CD14-positive monocyte (primary cell): ENCODE data around the gene AP1S3. TPM values are rescaled to one million over a fixed set of nuclear protein-coding genes. Genes with fewer than 3 reads are reported as not detected.

ENCODE experiments used
- DNase-seq, 3 donors: peaks; one replicate each; pipeline ENCODE4 v3.0.0-alpha.2; 2011 to 2022
- H2AFZ ChIP-seq: 2 replicates; pipeline ENCODE4 v1.6.0; 2012; ENCODE audit warnings: mild to moderate bottlenecking, low read depth, low read length, inconsistent platforms; ENCODE audit not compliant: insufficient read depth, poor library complexity, severe bottlenecking
- H3K27ac ChIP-seq, 2 donors: 1 replicate in 1 of 2; 2 replicates in 1 of 2; pipeline ENCODE4 v1.5.1; 2012 to 2013; ENCODE audit warnings: low read length in 2 of 2, control low read depth in 1 of 2, inconsistent platforms in 1 of 2, low read depth in 1 of 2, mild to moderate bottlenecking in 1 of 2
- H3K27me3 ChIP-seq, 2 donors: one replicate each; pipeline versions ENCODE4 v1.6.0 to v1.6.1; 2011 to 2013; ENCODE audit warnings: low read length in 2 of 2; ENCODE audit not compliant: control insufficient read depth in 2 of 2, insufficient read depth in 2 of 2
- H3K36me3 ChIP-seq, 2 donors: replicated peaks in 1 of 2; 1 replicate in 1 of 2; 2 replicates in 1 of 2; pipeline versions ENCODE4 v1.5.1 to v1.6.1; 2012 to 2013; ENCODE audit warnings: low read length in 2 of 2, control low read depth in 1 of 2, inconsistent platforms in 1 of 2, mild to moderate bottlenecking in 1 of 2; ENCODE audit not compliant: insufficient read depth in 2 of 2, control insufficient read depth in 1 of 2
- H3K4me1 ChIP-seq, 2 donors: 1 replicate in 1 of 2; 2 replicates in 1 of 2; pipeline versions ENCODE4 v1.5.1 to v1.6.1; 2012 to 2013; ENCODE audit warnings: low read length in 2 of 2, control low read depth in 1 of 2, inconsistent platforms in 1 of 2, mild to moderate bottlenecking in 1 of 2, moderate library complexity in 1 of 2; ENCODE audit not compliant: insufficient read depth in 2 of 2, control insufficient read depth in 1 of 2
- H3K4me2 ChIP-seq: replicated peaks from 2 replicates; pipeline ENCODE3; 2012; ENCODE audit warnings: low read length, moderate library complexity, mild to moderate bottlenecking; ENCODE audit not compliant: poor library complexity, severe bottlenecking; ENCODE audit errors: extremely low read depth
- H3K4me3 ChIP-seq, 3 experiments: fragments of 200-600 bp in 1 of 3; sonication (generic) in 1 of 3; replicated peaks in 1 of 3; 1 replicate in 2 of 3; 2 replicates in 1 of 3; pipeline ENCODE4 v1.5.1; 2011 to 2013; ENCODE audit warnings: low read length in 3 of 3, mild to moderate bottlenecking in 3 of 3, control low read depth in 2 of 3, low read depth in 2 of 3, inconsistent platforms in 1 of 3, moderate library complexity in 1 of 3
- H3K79me2 ChIP-seq: 2 replicates; pipeline ENCODE4 v1.6.0; 2012; ENCODE audit warnings: mild to moderate bottlenecking, control low read depth, inconsistent platforms, low read length, moderate library complexity; ENCODE audit not compliant: insufficient read depth
- H3K9ac ChIP-seq: 2 replicates; pipeline ENCODE4 v1.6.0; 2017; ENCODE audit warnings: low read length, mild to moderate bottlenecking; ENCODE audit not compliant: insufficient read depth, poor library complexity, severe bottlenecking
- H3K9me3 ChIP-seq, 2 donors: replicated peaks in 1 of 2; 1 replicate in 1 of 2; 2 replicates in 1 of 2; pipeline versions ENCODE4 v1.5.1 to v1.6.1; 2012 to 2013; ENCODE audit warnings: low read length in 2 of 2, control low read depth in 1 of 2; ENCODE audit not compliant: control insufficient read depth in 1 of 2, insufficient read depth in 1 of 2
- H4K20me1 ChIP-seq: 2 replicates; pipeline ENCODE4 v1.6.0; 2012; ENCODE audit warnings: mild to moderate bottlenecking, low read length, control low read depth, moderate library complexity; ENCODE audit not compliant: insufficient read depth
- H3K27ac Mint-ChIP-seq, 7 donors: one replicate each; pipeline ENCODE4 v1.8.0; 2020; ENCODE audit warnings: mild to moderate bottlenecking in 7 of 7, mixed read lengths in 7 of 7, moderate library complexity in 6 of 7, inconsistent platforms in 2 of 7
- H3K27me3 Mint-ChIP-seq, 3 donors: one replicate each; pipeline ENCODE4 v1.8.0; 2021 to 2022; ENCODE audit warnings: low read depth in 3 of 3, mild to moderate bottlenecking in 3 of 3, mixed read lengths in 3 of 3, moderate library complexity in 3 of 3, inconsistent platforms in 1 of 3
- H3K36me3 Mint-ChIP-seq, 2 donors: one replicate each; pipeline ENCODE4 v1.8.0; 2020; ENCODE audit warnings: mixed read lengths in 2 of 2, inconsistent platforms in 1 of 2, mild to moderate bottlenecking in 1 of 2
- H3K4me1 Mint-ChIP-seq: one replicate; pipeline ENCODE4 v1.8.0; 2020; ENCODE audit warnings: mild to moderate bottlenecking, mixed read lengths
- H3K4me3 Mint-ChIP-seq, 2 donors: one replicate each; pipeline ENCODE4 v1.8.0; 2020; ENCODE audit warnings: mild to moderate bottlenecking in 2 of 2, mixed read lengths in 2 of 2, moderate library complexity in 1 of 2
- H3K9me3 Mint-ChIP-seq, 7 donors: one replicate each; pipeline ENCODE4 v1.8.0; 2020 to 2022; ENCODE audit warnings: mixed read lengths in 7 of 7, mild to moderate bottlenecking in 6 of 7, moderate library complexity in 6 of 7, inconsistent platforms in 2 of 7
- WGBS: methylation state at CpG from one replicate; pipeline ENCODE4 v1.1.5; 2013; ENCODE audit warnings: missing lambda C conversion rate; ENCODE audit not compliant: insufficient coverage; 5-methylcytosine and 5-hydroxymethylcytosine counted together
- intact Hi-C, 2 donors: fragments of 100-400 bp; cut with micrococcal nuclease; formaldehyde crosslinking; loops; one replicate each; pipeline versions ENCODE4 v1.15.0 to v1.15.1; 2023
- polyA plus RNA-seq, 3 donors: library from polyadenylated mRNA; depleted of rRNA in 1 of 3; unstranded in 2 of 3; stranded (reverse) in 1 of 3; fragments of 300-500 nt in 2 of 3; fragments of >200 nt in 1 of 3; fragmentation: Illumina TruSeq in 2 of 3; gene quantifications; 1 replicate in 2 of 3; 2 replicates in 1 of 3; pipeline ENCODE4 v1.2.3, GENCODE V29; 2012 to 2021
- TF ChIP-seq, protein P1 (sequence below): fragments of 200-600 bp; IDR thresholded peaks from one replicate; pipeline ENCODE4 v1.8.0; 2022; ENCODE audit warnings: antibody characterized with exemption, mild to moderate bottlenecking

The AP1S3 gene
- polyA plus RNA-seq, 3 donors, result 0.80 to 1.3 (median 0.81) TPM

GRCh38 chr2:223868005-223868404 lies 30.6 kb upstream of the AP1S3 start:
- H3K9me3 Mint-ChIP-seq, result no peaks in the 10 kb centered on the region
- Histone ChIP-seq H3K4me3 (no peak overlapping the region), H4K20me1 (no peaks in the 10 kb centered on the region), H3K9ac (no peak overlapping the region), H3K79me2 (no peaks in the 10 kb centered on the region), H3K36me3 (peaks cover 0 to 26% of the 10 kb centered on the region in 2 donors), H3K9me3 (no peaks in the 10 kb centered on the region), H2AFZ (no peak overlapping the region), H3K27ac (no peak overlapping the region), H3K27me3 (no peaks in the 10 kb centered on the region), H3K4me1 (peaks cover 38 to 45% of the 10 kb centered on the region in 2 donors), H3K4me2 (no peak overlapping the region)
- H3K27ac Mint-ChIP-seq, result peak overlapping the region in 2 of 7 donors; percentile 18 to 19
- intact Hi-C loops, result no loop called here
- no peaks in the 10 kb centered on the region for H3K27me3 Mint-ChIP-seq
- DNase-seq, result no peak
- TF ChIP-seq, protein P1, sequence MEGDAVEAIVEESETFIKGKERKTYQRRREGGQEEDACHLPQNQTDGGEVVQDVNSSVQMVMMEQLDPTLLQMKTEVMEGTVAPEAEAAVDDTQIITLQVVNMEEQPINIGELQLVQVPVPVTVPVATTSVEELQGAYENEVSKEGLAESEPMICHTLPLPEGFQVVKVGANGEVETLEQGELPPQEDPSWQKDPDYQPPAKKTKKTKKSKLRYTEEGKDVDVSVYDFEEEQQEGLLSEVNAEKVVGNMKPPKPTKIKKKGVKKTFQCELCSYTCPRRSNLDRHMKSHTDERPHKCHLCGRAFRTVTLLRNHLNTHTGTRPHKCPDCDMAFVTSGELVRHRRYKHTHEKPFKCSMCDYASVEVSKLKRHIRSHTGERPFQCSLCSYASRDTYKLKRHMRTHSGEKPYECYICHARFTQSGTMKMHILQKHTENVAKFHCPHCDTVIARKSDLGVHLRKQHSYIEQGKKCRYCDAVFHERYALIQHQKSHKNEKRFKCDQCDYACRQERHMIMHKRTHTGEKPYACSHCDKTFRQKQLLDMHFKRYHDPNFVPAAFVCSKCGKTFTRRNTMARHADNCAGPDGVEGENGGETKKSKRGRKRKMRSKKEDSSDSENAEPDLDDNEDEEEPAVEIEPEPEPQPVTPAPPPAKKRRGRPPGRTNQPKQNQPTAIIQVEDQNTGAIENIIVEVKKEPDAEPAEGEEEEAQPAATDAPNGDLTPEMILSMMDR, result no peak
- H3K4me1 Mint-ChIP-seq, result peaks cover 53% of the 10 kb centered on the region
- no peak overlapping the region for H3K4me3 Mint-ChIP-seq
- peaks cover 20 to 38% of the 10 kb centered on the region in 2 donors for H3K36me3 Mint-ChIP-seq
- WGBS, result 62% methylated on average over 2 of the region's 3 CpGs

DNA sequence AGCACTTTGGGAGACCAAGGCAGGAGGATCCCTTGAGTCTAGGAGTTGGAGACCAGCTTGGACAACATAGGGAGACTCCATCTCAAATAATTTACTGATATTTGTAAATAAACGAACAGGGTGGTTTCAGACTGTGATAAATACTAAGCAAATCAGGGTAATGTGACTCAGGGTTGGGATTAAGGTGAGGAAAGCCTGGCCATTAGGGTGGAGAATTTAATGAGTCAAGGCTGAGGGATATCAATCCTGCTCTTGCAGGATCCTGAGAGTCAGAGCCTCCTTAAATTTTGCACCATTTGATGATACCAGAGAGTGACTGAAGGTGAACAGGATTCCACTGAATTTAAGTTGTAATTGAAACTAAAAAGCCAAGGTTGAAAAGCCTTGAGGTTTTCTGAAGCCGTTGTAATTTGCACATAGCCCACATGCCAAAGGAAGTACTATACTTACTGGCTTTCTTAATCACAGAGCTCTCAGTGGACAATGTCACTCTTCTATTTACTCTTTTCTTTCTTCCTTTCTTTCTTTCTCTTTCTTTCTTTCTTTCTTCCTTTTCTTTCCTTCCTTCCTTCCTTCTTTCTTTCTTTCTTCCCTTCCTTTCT lies 28.6 kb upstream of the AP1S3 start:
- DNase-seq, result no peak
- Histone ChIP-seq H3K4me2 (no peak overlapping the region), H3K4me3 (no peak overlapping the region), H4K20me1 (no peaks in the 10 kb centered on the region), H3K4me1 (peaks cover 28 to 31% of the 10 kb centered on the region in 2 donors), H3K36me3 (peaks cover 0 to 24% of the 10 kb centered on the region in 2 donors), H3K9me3 (no peaks in the 10 kb centered on the region), H2AFZ (no peak overlapping the region), H3K27ac (peak overlapping the region in 1 of 2 donors; percentile 41), H3K79me2 (no peaks in the 10 kb centered on the region), H3K27me3 (no peaks in the 10 kb centered on the region), H3K9ac (no peak overlapping the region)
- 0% methylated on average over 1 of the region's 2 CpGs for WGBS
- Mint-ChIP-seq H3K4me3 (no peak overlapping the region), H3K9me3 (no peaks in the 10 kb centered on the region), H3K27ac (peak overlapping the region in 3 of 7 donors; percentile 20 to 76 (median 66)), H3K27me3 (no peaks in the 10 kb centered on the region), H3K36me3 (peaks cover 21 to 34% of the 10 kb centered on the region in 2 donors), H3K4me1 (peaks cover 40% of the 10 kb centered on the region)
- intact Hi-C loops, result no loop called here
- TF ChIP-seq, protein P1, result no peak
